IMR-90 (cell line): ENCODE data around the gene SLC39A3.

Source experiments
- BHLHE40 ChIP-seq: fragments of 150-350 bp; IDR thresholded peaks from 2 replicates; pipeline ENCODE4 v1.6.1; 2016; ENCODE audit warnings: mild to moderate bottlenecking, low read depth, low read length
- CEBPB ChIP-seq: IDR thresholded peaks from 2 replicates; pipeline ENCODE4 v1.6.1; 2012; ENCODE audit warnings: low read depth, low read length, improper control_type of control experiment
- CHD1 ChIP-seq: IDR thresholded peaks from 2 replicates; pipeline ENCODE4 v1.6.1; 2012; ENCODE audit warnings: low read depth, low read length, improper control_type of control experiment
- FOS ChIP-seq: fragments of 150-350 bp; IDR thresholded peaks from 2 replicates; pipeline ENCODE4 v1.6.1; 2016; ENCODE audit warnings: low read depth, low read length
- MAFK ChIP-seq: IDR thresholded peaks from 2 replicates; pipeline ENCODE4 v1.6.1; 2012; ENCODE audit warnings: low read depth, low read length, improper control_type of control experiment
- MXI1 ChIP-seq: IDR thresholded peaks from 2 replicates; pipeline ENCODE4 v1.6.1; 2012; ENCODE audit warnings: low read depth, mild to moderate bottlenecking, low read length, moderate library complexity, borderline replicate concordance
- NFE2L2 ChIP-seq: fragments of 150-350 bp; IDR thresholded peaks from 2 replicates; pipeline ENCODE4 v1.6.1; 2016; ENCODE audit warnings: low read depth, mild to moderate bottlenecking, low read length
- POLR2A ChIP-seq: IDR thresholded peaks from 2 replicates; pipeline ENCODE4 v1.6.1; 2012; ENCODE audit warnings: mild to moderate bottlenecking, low read depth, low read length
- RAD21 ChIP-seq: IDR thresholded peaks from 2 replicates; pipeline ENCODE4 v1.6.1; 2012; ENCODE audit warnings: low read length, improper control_type of control experiment
- RCOR1 ChIP-seq: IDR thresholded peaks from 2 replicates; pipeline ENCODE4 v1.6.1; 2012; ENCODE audit warnings: mild to moderate bottlenecking, low read length, improper control_type of control experiment; ENCODE audit not compliant: insufficient replicate concordance
- RFX5 ChIP-seq: IDR thresholded peaks from 2 replicates; pipeline ENCODE4 v1.8.0; 2012; ENCODE audit warnings: low read depth, mild to moderate bottlenecking, low read length, moderate library complexity
- SMC3 ChIP-seq: fragments of 150-350 bp; IDR thresholded peaks from 2 replicates; pipeline ENCODE4 v1.6.1; 2016; ENCODE audit warnings: low read depth, mild to moderate bottlenecking, antibody characterized with exemption, low read length, moderate library complexity
- TF ChIP-seq, protein P1 (sequence below): conservative IDR thresholded peaks from 2 replicates; pipeline ENCODE4 v1.5.1; 2012; ENCODE audit warnings: mild to moderate bottlenecking, low read depth, low read length, improper control_type of control experiment
- TF ChIP-seq, protein P2 (sequence below): fragments of 150-350 bp; IDR thresholded peaks from 2 replicates; pipeline ENCODE4 v1.6.1; 2017; ENCODE audit warnings: mild to moderate bottlenecking, antibody characterized with exemption, low read length, low read depth

GRCh38 chr19:2744113-2744512 lies 4.3 kb upstream of the SLC39A3 start:
- TF ChIP-seq, protein P1, sequence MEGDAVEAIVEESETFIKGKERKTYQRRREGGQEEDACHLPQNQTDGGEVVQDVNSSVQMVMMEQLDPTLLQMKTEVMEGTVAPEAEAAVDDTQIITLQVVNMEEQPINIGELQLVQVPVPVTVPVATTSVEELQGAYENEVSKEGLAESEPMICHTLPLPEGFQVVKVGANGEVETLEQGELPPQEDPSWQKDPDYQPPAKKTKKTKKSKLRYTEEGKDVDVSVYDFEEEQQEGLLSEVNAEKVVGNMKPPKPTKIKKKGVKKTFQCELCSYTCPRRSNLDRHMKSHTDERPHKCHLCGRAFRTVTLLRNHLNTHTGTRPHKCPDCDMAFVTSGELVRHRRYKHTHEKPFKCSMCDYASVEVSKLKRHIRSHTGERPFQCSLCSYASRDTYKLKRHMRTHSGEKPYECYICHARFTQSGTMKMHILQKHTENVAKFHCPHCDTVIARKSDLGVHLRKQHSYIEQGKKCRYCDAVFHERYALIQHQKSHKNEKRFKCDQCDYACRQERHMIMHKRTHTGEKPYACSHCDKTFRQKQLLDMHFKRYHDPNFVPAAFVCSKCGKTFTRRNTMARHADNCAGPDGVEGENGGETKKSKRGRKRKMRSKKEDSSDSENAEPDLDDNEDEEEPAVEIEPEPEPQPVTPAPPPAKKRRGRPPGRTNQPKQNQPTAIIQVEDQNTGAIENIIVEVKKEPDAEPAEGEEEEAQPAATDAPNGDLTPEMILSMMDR = no peak
- TF ChIP-seq, protein P2, sequence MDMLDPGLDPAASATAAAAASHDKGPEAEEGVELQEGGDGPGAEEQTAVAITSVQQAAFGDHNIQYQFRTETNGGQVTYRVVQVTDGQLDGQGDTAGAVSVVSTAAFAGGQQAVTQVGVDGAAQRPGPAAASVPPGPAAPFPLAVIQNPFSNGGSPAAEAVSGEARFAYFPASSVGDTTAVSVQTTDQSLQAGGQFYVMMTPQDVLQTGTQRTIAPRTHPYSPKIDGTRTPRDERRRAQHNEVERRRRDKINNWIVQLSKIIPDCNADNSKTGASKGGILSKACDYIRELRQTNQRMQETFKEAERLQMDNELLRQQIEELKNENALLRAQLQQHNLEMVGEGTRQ = no peak
- no peak for TF ChIP-seq MXI1
- TF ChIP-seq RAD21 = no peak
- no peak for TF ChIP-seq RFX5
- TF ChIP-seq SMC3 = no peak
- TF ChIP-seq POLR2A = no peak
- no peak for TF ChIP-seq MAFK
- TF ChIP-seq CEBPB = no peak
- no peak for TF ChIP-seq RCOR1
- TF ChIP-seq BHLHE40 = no peak
- no peak for TF ChIP-seq NFE2L2
- no peak for TF ChIP-seq FOS
- no peak for TF ChIP-seq CHD1
